ENCODE results near the gene SLC35F4.
"Not testable (repeated sequence)": the region's sequence is repeated elsewhere in the genome, so short reads cannot be mapped to it uniquely, and the experiment has no call there.

SLC35F4 gene

DNA sequence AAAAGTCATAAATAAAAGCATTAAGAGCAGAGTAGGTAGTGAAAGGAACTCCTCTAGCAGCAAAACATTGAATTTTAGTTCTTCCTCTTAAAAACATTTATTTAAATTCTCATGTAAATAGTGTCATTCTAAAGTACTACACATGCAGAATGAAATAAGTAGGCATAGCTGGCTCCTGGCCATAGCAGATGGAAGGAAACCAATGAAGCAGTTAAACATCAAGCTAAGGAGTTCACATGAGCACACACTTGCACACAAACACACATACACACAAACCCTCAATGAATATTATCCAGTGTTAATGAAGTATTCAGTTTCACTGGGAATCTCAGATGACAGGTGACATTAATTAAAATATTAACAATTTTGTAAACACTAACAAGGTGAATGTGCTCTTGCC is 69.3 kb downstream of the SLC35F4 start:
- no peaks in the 10 kb centered on the region for H3K27me3 Mint-ChIP-seq
- H3K9me3 Mint-ChIP-seq = peaks cover 3% of the 10 kb centered on the region
- no peak for ATAC-seq
- H3K36me3 Mint-ChIP-seq (ENCODE audit: low read depth) = no peaks in the 10 kb centered on the region
- H3K27ac Mint-ChIP-seq = no peak overlapping the region
- H3K4me1 Mint-ChIP-seq = no peaks in the 10 kb centered on the region
- no peak for DNase-seq
- no peak overlapping the region for H3K4me3 Mint-ChIP-seq

DNA sequence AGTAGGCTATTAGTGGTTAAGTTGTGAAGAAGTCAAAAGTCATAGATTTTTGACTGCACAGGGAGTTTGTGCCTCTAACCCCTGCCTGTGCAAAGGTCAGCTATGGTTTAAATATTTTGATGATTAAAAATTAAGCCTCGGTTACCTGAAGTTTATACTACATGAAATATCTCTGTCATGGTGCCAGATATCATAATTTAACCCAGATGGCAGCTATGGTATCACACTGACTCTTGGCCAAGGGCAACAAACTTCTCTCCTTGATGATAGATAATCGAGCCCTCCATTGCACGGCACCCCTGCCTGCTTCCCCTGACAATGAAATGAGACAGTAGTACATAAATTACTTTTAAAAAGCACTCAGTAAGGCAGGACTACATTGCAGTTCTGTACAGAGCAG is 80.8 kb downstream of the SLC35F4 start:
- Mint-ChIP-seq H3K4me1 (no peaks in the 10 kb centered on the region), H3K9me3 (peaks cover 49% of the 10 kb centered on the region), H3K36me3 (ENCODE audit: low read depth) (no peaks in the 10 kb centered on the region), H3K27ac (no peak overlapping the region), H3K4me3 (no peak overlapping the region), H3K27me3 (no peaks in the 10 kb centered on the region)
- ATAC-seq = no peak
- DNase-seq = no peak

DNA sequence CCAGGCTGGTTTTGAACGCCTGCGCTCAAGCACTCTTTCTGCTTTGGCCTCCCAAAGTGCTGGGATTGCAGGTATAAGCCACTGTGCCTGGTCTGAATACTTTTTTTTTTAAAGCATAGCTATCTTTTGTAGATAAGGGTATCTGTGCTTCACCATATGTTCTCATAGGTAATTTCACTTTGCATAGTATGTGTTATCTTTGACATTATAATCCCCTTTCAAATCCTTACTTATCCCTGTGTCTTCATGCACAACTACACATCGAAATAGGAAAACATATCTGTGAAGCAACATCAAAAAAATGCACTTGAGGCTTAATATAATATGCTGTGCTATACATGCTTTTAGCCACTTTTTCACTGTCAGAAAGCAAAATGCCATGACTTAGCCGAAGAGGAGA is 94.1 kb downstream of the SLC35F4 start:
- ATAC-seq (no peak), DNase-seq (no peak)
- no peaks in the 10 kb centered on the region for H3K4me1 Mint-ChIP-seq
- H3K36me3 Mint-ChIP-seq (ENCODE audit: low read depth) = no peaks in the 10 kb centered on the region
- no peak overlapping the region for H3K27ac Mint-ChIP-seq
- H3K9me3 Mint-ChIP-seq = peaks cover 9% of the 10 kb centered on the region
- H3K27me3 Mint-ChIP-seq = no peaks in the 10 kb centered on the region
- no peak overlapping the region for H3K4me3 Mint-ChIP-seq

DNA sequence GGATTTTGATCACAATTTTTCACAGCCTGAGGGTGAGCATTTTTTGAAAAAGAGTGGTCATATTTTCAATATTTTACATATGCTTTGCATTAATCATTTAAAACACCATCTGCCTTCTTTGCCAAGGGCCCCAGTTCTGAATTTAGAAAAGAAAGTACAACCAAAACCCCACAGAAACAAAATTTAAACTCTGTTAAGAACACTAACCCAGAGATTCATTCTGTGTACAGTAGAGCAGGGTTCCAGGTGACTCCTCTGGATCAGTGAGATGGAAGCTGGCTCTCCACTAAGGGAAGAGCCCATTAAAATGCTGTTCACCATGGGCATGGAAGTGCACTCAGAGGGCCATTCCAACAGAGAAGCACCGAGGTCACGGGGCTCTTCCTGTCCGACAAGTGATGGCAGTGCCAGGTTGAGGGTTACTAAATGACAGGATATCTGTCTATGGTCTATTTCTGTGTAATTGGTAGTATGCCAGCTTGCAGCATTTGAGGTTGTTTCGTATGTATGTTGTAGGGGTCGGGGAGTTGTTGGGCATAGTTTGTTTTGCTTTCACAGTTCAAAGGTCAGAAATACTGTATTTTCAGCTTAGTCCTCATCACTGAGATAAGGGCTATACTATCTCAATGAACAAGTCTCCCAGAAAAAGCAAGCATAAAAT is 95.9 kb downstream of the SLC35F4 start:
- H3K27ac Mint-ChIP-seq = no peak overlapping the region
- no peaks in the 10 kb centered on the region for H3K4me1 Mint-ChIP-seq
- no peaks in the 10 kb centered on the region for H3K36me3 Mint-ChIP-seq (ENCODE audit: low read depth)
- no peak overlapping the region for H3K4me3 Mint-ChIP-seq
- DNase-seq (no peak), ATAC-seq (no peak)
- no peaks in the 10 kb centered on the region for H3K9me3 Mint-ChIP-seq
- H3K27me3 Mint-ChIP-seq = no peaks in the 10 kb centered on the region

DNA sequence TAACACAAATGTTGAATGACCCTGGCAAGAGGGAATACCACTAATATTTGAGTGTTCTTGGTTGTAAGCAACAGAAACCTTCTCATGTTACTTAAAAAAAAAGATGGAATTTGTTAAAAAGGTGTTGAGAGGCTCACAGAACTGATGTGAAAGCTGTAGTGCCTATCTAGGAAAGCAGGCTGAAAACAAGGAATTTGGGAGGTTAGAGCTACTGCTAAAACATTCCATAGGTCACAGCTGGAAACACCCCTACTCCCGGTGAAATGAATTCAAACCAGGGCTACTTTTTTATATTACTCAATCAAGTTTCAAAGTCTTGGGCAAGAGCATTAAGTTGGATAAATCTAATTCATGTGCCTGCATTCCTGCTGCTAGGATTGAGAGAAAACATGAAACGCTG is 104.1 kb downstream of the SLC35F4 start:
- no peak for ATAC-seq
- H3K36me3 Mint-ChIP-seq (ENCODE audit: low read depth) = no peaks in the 10 kb centered on the region
- no peak overlapping the region for H3K27ac Mint-ChIP-seq
- no peaks in the 10 kb centered on the region for H3K4me1 Mint-ChIP-seq
- peaks cover 6% of the 10 kb centered on the region for H3K9me3 Mint-ChIP-seq
- no peak for DNase-seq
- no peak overlapping the region for H3K4me3 Mint-ChIP-seq
- H3K27me3 Mint-ChIP-seq = peaks cover 2% of the 10 kb centered on the region

DNA sequence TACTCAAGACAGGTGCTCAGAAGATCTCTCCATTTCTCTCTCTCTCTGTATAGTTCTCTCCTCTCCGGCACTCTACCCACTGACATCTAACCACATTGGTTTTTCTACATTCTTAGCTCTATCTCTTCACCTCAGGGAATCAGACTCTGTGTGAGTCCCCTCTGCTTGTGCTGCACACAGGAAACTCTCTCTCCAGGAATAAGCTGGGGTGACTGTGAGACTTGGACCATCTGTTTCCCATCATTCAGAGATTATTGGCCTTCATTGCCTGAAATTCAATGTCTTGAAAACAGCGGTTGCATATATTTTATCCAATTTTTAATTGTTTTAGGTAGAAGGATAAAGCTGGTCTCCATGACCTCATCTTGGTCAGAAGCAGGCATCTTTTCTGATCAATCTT is 105.0 kb downstream of the SLC35F4 start:
- no peaks in the 10 kb centered on the region for H3K4me1 Mint-ChIP-seq
- no peak for ATAC-seq
- no peaks in the 10 kb centered on the region for H3K36me3 Mint-ChIP-seq (ENCODE audit: low read depth)
- H3K4me3 Mint-ChIP-seq = no peak overlapping the region
- H3K9me3 Mint-ChIP-seq = peaks cover 6% of the 10 kb centered on the region
- no peak for DNase-seq
- H3K27ac Mint-ChIP-seq = no peak overlapping the region
- peaks cover 2% of the 10 kb centered on the region for H3K27me3 Mint-ChIP-seq

DNA sequence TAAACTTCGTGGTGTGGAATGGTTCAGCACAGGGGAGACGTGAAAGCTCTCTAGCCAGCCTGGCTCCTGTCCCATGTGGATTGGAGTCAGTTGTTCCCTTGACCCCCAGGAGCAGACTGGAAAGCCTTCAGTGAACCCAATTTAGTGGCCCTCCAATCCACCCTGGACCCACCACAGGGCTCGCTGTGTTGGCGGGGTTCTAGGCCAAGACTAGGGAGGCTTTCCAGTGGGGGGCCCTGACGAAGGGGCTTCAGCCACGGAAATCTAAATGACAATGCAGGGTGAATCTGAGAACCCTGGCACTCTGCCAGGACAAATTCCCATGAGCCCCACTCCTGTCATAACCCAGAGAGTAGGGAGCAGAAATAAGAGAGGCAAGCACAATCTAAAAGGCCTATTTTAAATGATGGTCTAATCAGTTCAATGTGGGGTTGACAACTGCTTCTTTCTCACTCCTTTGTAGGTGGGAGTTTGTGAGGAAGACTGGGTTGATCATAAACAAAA is 110.8 kb downstream of the SLC35F4 start:
- no peak overlapping the region for H3K27ac Mint-ChIP-seq
- no peaks in the 10 kb centered on the region for H3K4me1 Mint-ChIP-seq
- no peaks in the 10 kb centered on the region for H3K9me3 Mint-ChIP-seq
- no peak for DNase-seq
- H3K4me3 Mint-ChIP-seq = no peak overlapping the region
- no peaks in the 10 kb centered on the region for H3K36me3 Mint-ChIP-seq (ENCODE audit: low read depth)
- no peak for ATAC-seq
- no peaks in the 10 kb centered on the region for H3K27me3 Mint-ChIP-seq

DNA sequence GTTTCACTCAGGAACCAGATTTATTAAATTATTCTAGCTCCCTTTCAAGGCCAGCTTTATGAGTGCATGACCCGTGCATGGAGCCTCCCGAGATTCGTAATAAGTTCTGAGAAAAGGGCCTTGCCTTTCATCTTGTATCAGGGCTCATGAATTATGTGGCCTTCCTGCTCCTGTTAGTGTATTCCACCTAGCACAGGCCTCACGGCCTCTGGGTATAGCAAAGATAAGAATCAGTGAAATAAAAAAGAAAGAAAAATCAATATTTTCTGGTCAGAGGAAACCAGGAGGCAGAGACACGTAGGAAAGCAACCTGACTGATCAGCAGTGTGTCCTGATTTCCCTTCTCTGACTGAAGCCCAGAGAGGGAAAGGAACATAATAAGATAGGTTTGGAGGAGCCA is 111.4 kb downstream of the SLC35F4 start:
- Mint-ChIP-seq H3K4me3 (no peak overlapping the region), H3K9me3 (no peaks in the 10 kb centered on the region), H3K4me1 (no peaks in the 10 kb centered on the region), H3K27me3 (no peaks in the 10 kb centered on the region), H3K27ac (no peak overlapping the region), H3K36me3 (ENCODE audit: low read depth) (no peaks in the 10 kb centered on the region)
- ATAC-seq (no peak), DNase-seq (no peak)

DNA sequence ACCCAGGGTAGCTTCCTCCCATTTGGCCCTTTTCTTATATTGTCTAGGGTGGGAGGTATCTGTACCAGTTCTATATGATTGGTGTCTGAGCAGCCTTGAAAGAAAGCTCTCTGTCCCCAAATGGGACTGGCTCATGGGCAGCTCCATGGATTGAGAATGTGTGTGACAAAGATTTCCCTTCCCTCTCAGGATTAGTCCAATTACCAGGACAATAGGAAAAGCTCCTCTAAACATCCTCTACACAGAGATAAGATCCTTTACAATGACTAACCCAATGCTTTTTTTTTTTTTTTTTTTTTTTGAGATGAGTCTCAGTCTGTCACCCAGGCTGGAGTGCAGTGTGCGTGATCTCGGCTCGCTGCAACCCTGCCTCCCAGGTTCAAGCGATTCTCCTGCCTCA is 112.1 kb downstream of the SLC35F4 start:
- ATAC-seq (no peak), DNase-seq (no peak)
- no peaks in the 10 kb centered on the region for H3K36me3 Mint-ChIP-seq (ENCODE audit: low read depth)
- H3K9me3 Mint-ChIP-seq = no peaks in the 10 kb centered on the region
- no peak overlapping the region for H3K27ac Mint-ChIP-seq
- H3K27me3 Mint-ChIP-seq = no peaks in the 10 kb centered on the region
- no peaks in the 10 kb centered on the region for H3K4me1 Mint-ChIP-seq
- H3K4me3 Mint-ChIP-seq = no peak overlapping the region

DNA sequence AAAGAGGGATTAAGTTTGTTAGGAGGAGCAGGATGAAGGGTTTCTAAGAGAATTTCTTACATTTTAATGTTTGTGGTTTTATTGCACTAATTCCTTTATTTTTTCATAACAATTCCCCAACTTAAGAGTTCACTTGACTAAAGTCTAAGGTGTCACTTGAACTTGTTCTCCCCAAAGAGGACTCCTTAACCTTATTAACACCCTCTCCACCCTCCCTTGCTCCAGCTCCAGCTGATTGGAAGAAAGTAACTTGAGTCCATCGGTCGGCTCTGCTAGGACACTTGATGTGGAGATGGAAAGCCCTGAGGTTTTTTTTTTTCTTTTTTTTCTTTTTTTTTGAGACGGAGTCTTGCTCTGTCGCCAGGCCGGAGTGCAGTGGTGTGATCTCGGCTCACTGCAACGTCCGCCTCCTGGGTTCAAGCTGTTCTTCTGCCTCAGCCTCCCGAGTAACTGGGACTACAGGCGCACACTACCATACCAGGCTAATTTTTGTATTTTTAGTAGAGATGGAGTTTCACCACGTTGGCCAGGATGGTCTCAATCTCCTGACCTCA is 113.7 kb downstream of the SLC35F4 start:
- H3K4me1 Mint-ChIP-seq; H3K9me3 Mint-ChIP-seq; H3K27me3 Mint-ChIP-seq; DNase-seq; H3K4me3 Mint-ChIP-seq; H3K27ac Mint-ChIP-seq; H3K36me3 Mint-ChIP-seq (ENCODE audit: low read depth); ATAC-seq: not testable (repeated sequence)

DNA sequence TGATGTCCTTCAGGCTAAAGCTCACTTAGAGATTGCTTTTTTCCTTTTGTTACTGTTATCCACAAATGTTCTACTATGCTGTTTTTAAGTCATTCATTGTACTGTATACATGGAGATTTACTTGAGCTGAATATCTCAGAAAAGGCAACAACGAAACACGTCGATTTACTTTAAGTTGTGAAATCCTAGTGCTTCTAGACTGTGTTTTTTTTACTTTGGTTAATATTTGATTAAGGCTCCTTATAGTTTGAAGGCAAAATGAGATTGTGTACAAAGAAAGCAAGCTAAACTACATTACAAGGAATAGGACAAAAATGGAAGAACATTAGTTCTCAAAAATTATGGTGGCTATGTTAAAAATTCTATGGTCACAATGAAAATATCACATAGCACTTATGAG is 114.5 kb downstream of the SLC35F4 start:
- no peak for ATAC-seq

DNA sequence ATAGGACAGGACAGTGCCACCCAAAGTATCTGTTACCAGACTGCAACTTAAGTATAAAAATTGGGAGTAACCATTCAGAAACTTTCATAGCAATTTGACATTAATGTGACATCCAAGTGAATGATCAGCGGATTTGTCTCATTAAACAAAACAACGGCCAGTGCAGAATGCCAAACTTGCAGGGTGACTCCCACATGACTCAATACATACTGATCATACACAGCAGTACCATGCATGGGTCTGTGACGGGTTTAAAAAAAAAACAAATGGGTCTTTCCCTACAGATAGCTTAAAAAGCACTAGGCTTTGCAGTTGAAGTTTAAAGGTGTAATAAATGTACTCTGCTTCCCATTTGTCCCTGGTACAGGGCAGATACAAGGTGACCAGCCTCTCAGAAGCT is 116.6 kb downstream of the SLC35F4 start:
- DNase-seq (no peak), ATAC-seq (no peak)
- Mint-ChIP-seq H3K9me3 (peaks cover 1% of the 10 kb centered on the region), H3K27ac (no peak overlapping the region), H3K4me1 (no peaks in the 10 kb centered on the region), H3K36me3 (ENCODE audit: low read depth) (no peaks in the 10 kb centered on the region), H3K27me3 (no peaks in the 10 kb centered on the region), H3K4me3 (no peak overlapping the region)

More for the DNA sequence above, 114.5 kb downstream of the SLC35F4 start:
- Mint-ChIP-seq H3K9me3 (no peaks in the 10 kb centered on the region), H3K4me3 (no peak overlapping the region), H3K27me3 (no peaks in the 10 kb centered on the region), H3K4me1 (no peaks in the 10 kb centered on the region), H3K36me3 (ENCODE audit: low read depth) (no peaks in the 10 kb centered on the region), H3K27ac (no peak overlapping the region)
- DNase-seq = no peak

DNA sequence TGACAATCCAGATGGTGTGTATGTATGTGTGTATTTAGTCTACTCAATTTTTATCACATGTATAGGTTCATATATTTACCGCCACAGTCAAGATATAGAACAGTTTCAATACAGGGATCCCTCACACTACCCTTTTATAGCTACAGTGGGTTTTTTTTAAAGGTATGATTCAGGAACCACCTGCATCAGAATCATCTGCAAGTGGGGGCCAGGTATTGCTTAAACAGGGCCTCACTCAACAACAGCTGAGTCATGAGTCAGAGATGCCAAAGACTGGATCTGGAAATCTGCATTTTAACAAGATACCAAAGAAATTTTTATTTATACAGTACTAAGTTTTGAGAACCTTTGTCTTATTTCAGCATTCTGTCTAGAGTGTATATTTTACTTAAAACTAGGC is 117.6 kb downstream of the SLC35F4 start:
- Mint-ChIP-seq H3K27me3 (no peaks in the 10 kb centered on the region), H3K4me3 (no peak overlapping the region), H3K9me3 (peaks cover 7% of the 10 kb centered on the region), H3K4me1 (no peaks in the 10 kb centered on the region), H3K36me3 (ENCODE audit: low read depth) (no peaks in the 10 kb centered on the region), H3K27ac (no peak overlapping the region)
- ATAC-seq (no peak), DNase-seq (no peak)

DNA sequence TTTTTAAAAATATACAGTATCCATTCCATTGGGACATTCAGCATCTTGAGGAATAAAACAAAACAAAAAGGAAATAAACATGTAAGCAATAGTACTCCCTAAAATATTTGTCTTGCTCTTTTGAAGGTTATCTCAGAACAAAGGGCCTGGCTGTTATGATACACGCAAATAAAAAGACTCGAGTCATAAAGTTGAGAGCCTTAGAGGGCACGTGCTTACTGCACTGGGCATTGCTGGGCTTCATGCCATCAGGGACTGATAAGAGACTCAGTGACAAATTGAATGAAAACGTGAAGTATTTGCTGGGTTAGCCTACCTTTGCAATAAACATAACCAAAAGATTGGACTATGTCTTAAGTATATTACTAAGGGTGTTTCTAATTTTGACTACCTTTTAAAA is 118.9 kb downstream of the SLC35F4 start:
- H3K4me3 Mint-ChIP-seq = no peak overlapping the region

DNA sequence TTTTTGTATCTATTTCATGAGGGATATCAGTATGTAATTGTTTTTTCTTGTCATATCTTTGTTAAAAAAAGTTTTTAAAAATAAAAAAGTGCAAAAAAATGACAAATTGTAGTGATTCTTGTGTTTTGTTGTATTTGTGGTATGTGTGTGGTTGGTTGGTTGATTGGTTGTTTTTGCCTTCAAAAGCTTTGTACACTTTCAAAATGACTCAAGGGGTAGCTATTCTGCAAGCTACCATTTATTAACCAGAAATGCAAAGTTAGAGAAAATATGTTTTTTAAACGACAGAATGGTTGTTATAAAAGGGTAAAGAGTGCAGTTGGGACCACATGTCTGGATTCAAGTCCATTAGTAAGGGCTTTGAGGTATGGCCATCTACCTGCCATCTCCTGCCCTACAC is 119.3 kb downstream of the SLC35F4 start:
- Mint-ChIP-seq H3K4me3 (no peak overlapping the region), H3K27me3 (no peaks in the 10 kb centered on the region), H3K9me3 (peaks cover 13% of the 10 kb centered on the region), H3K4me1 (no peaks in the 10 kb centered on the region), H3K27ac (no peak overlapping the region), H3K36me3 (ENCODE audit: low read depth) (no peaks in the 10 kb centered on the region)
- no peak for DNase-seq
- ATAC-seq = no peak

More for the DNA sequence above, 118.9 kb downstream of the SLC35F4 start:
- no peaks in the 10 kb centered on the region for H3K27me3 Mint-ChIP-seq
- H3K36me3 Mint-ChIP-seq (ENCODE audit: low read depth) = no peaks in the 10 kb centered on the region
- DNase-seq = no peak
- H3K9me3 Mint-ChIP-seq = peaks cover 13% of the 10 kb centered on the region
- ATAC-seq = no peak
- no peaks in the 10 kb centered on the region for H3K4me1 Mint-ChIP-seq
- H3K27ac Mint-ChIP-seq = no peak overlapping the region

DNA sequence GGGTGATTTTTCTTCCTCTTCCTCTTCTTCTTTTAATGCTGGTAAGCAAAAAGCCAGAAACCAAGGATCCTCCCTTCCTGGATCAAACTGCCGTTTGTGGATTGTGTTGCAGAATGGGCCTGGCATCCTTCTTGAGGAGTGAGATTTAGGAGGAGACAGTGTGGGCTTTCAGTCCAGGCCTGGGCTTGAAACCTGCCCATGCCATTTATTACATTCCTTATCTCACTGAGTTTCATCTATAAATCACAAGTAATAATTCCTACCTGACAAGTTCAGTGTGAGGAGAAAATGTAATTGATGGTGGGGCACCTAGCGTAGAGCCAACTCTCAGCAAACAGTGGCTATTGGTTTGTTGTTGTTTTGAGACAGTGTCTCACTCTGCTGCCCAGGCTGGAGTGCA is 126.4 kb downstream of the SLC35F4 start:
- Mint-ChIP-seq H3K4me3 (no peak overlapping the region), H3K9me3 (peaks cover 18% of the 10 kb centered on the region), H3K4me1 (no peaks in the 10 kb centered on the region), H3K27me3 (no peaks in the 10 kb centered on the region), H3K27ac (no peak overlapping the region), H3K36me3 (ENCODE audit: low read depth) (no peaks in the 10 kb centered on the region)
- DNase-seq (no peak), ATAC-seq (no peak)
